Testis (tissue), 2 donors: Measurements from ENCODE around the gene GJA4.

Source experiments
- POLR2A ChIP-seq: fragments of 450-650 bp; IDR thresholded peaks from one replicate; pipeline ENCODE4 v1.6.1; 2017; ENCODE audit warnings: antibody characterized with exemption, mild to moderate bottlenecking, moderate library complexity
- TF ChIP-seq, protein P1 (sequence below), 3 experiments: fragments of 450-650 bp in 2 of 3; fragments of 200-600 bp in 1 of 3; sonication (generic) in 1 of 3; IDR thresholded peaks; one replicate each; pipeline ENCODE4 v1.5.1; 2016 to 2019; ENCODE audit warnings: antibody characterized with exemption in 3 of 3, mild to moderate bottlenecking in 2 of 3, moderate library complexity in 1 of 3

DNA sequence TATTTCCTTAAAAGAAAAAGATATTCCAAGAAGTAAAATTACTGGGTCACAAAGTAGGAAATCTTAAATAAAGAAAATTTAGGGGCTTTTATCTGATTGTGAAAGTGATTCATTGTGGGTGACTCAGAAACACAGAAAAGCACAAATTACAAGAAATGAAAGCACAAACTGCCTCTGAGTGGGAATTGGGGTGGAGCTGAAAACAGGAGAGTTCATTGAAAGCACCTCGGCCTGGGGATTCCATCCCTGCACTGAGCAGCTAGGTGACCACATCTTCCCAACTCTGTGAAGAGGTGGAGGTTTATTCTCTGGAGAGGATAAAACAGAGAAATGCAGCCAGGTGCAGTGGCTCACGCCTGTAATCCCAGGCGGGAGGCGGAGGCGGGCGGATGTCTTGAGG, 7.4 kb downstream of the GJA4 start:
- TF ChIP-seq, protein P1, sequence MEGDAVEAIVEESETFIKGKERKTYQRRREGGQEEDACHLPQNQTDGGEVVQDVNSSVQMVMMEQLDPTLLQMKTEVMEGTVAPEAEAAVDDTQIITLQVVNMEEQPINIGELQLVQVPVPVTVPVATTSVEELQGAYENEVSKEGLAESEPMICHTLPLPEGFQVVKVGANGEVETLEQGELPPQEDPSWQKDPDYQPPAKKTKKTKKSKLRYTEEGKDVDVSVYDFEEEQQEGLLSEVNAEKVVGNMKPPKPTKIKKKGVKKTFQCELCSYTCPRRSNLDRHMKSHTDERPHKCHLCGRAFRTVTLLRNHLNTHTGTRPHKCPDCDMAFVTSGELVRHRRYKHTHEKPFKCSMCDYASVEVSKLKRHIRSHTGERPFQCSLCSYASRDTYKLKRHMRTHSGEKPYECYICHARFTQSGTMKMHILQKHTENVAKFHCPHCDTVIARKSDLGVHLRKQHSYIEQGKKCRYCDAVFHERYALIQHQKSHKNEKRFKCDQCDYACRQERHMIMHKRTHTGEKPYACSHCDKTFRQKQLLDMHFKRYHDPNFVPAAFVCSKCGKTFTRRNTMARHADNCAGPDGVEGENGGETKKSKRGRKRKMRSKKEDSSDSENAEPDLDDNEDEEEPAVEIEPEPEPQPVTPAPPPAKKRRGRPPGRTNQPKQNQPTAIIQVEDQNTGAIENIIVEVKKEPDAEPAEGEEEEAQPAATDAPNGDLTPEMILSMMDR (IDR thresholded peaks at IDR 0.05) = no peak
- TF ChIP-seq POLR2A = no peak
